ENCODE results near the gene UGP2. TPM values are rescaled to one million over a fixed set of nuclear protein-coding genes. Genes with fewer than 3 reads are reported as not detected.

Gene UGP2
- total RNA-seq, 2 donors from 2014 or later = 204 to 209 TPM

GRCh38 chr2:63882395-63883105, 40.9 kb downstream of the UGP2 start:
- no peak for TF ChIP-seq CTCF (IDR thresholded peaks at IDR 0.05)
- Histone ChIP-seq H3K36me3 (peaks cover 50% of the 10 kb centered on the region), H3K27me3 (no peaks in the 10 kb centered on the region), H3K4me1 (peaks cover 0 to 23% of the 10 kb centered on the region in 2 donors), H3K4me3 (no peak overlapping the region), H3K9me3 (no peaks in the 10 kb centered on the region), H3K27ac (no peak overlapping the region)
- DNase-seq (ENCODE audit: low spot score) = no peak

- no peak overlapping the region for H3K4me3 ChIP-seq
- no peaks in the 10 kb centered on the region for H3K27me3 ChIP-seq
- H3K36me3 ChIP-seq = peaks cover 88% of the 10 kb centered on the region
- no peak for TF ChIP-seq CTCF (IDR thresholded peaks at IDR 0.05)
- H3K9me3 ChIP-seq = no peaks in the 10 kb centered on the region
- DNase-seq (ENCODE audit: low spot score) = no peak
- peaks cover 0 to 24% of the 10 kb centered on the region in 2 donors for H3K4me1 ChIP-seq
- H3K27ac ChIP-seq = peak overlapping the region in 1 of 2 donors; percentile 7
Measured at GRCh38 chr2:63886445-63886844, 44.7 kb downstream of the UGP2 start.

- Histone ChIP-seq H3K36me3 (peaks cover 89% of the 10 kb centered on the region), H3K4me1 (peaks cover 0 to 14% of the 10 kb centered on the region in 2 donors), H3K9me3 (no peaks in the 10 kb centered on the region), H3K27ac (no peak overlapping the region), H3K27me3 (no peaks in the 10 kb centered on the region), H3K4me3 (no peak overlapping the region)
- no peak for DNase-seq (ENCODE audit: low spot score)
- no peak for TF ChIP-seq CTCF (IDR thresholded peaks at IDR 0.05)
Measured at GRCh38 chr2:63888053-63888452, 46.4 kb downstream of the UGP2 start.

GRCh38 chr2:63888490-63889402, 47.0 kb downstream of the UGP2 start:
- TF ChIP-seq CTCF (IDR thresholded peaks at IDR 0.05) = peak; percentile 32 to 79
- Histone ChIP-seq H3K27me3 (no peaks in the 10 kb centered on the region), H3K27ac (no peak overlapping the region), H3K4me1 (peaks cover 0 to 14% of the 10 kb centered on the region in 2 donors), H3K4me3 (no peak overlapping the region), H3K9me3 (no peaks in the 10 kb centered on the region), H3K36me3 (peaks cover 89% of the 10 kb centered on the region)
- no peak for DNase-seq (ENCODE audit: low spot score)

GRCh38 chr2:63890678-63891077, 49.0 kb downstream of the UGP2 start:
- Histone ChIP-seq H3K4me3 (no peak overlapping the region), H3K27ac (no peak overlapping the region), H3K9me3 (no peaks in the 10 kb centered on the region), H3K36me3 (peaks cover 82% of the 10 kb centered on the region), H3K4me1 (peaks cover 0 to 20% of the 10 kb centered on the region in 2 donors), H3K27me3 (no peaks in the 10 kb centered on the region)
- no peak for DNase-seq (ENCODE audit: low spot score)
- no peak for TF ChIP-seq CTCF (IDR thresholded peaks at IDR 0.05)
